Measurements from ENCODE around the gene ADGRB3.
"Not testable (repeated sequence)": the region's sequence is repeated elsewhere in the genome, so short reads cannot be mapped to it uniquely, and the experiment has no call there.

The ADGRB3 gene

DNA sequence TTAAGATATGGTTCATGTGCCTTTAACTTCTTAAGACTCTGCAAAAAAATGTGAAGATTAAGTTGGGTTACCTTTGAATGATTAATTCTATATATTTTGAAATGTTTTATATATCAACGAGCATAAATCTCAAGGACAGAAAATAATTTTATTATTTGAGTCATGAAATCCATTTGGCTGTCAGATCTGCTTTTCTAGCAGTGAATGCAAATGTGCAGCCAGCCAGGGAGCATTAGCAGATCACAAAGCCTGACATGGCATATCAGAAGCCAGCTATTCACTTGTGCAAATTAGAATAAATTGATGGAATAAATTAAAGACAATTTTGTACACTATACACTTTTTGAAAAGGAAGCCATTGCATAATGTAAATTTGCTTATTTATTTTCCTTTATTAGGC lies 424.3 kb downstream of the ADGRB3 start:
- ATAC-seq, result no peak

DNA sequence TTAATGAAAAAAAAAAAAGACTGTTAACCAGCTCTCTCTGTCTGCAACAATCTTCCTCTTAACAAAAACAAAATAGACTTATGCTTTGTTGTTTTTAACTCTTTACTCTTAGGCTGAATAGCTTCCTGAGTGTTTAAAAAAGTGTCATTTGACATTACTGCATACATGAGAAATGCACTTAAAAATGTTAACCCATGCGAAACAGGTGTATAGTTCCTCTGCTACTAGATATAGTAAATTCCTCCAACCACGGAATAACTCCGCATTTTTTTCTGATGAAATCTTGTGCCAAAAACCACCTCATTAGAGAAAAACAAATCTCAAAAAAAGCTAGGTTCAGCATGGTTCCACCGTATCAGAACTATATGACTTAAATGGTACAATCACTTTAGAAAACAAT lies 426.0 kb downstream of the ADGRB3 start:
- ATAC-seq, result no peak

DNA sequence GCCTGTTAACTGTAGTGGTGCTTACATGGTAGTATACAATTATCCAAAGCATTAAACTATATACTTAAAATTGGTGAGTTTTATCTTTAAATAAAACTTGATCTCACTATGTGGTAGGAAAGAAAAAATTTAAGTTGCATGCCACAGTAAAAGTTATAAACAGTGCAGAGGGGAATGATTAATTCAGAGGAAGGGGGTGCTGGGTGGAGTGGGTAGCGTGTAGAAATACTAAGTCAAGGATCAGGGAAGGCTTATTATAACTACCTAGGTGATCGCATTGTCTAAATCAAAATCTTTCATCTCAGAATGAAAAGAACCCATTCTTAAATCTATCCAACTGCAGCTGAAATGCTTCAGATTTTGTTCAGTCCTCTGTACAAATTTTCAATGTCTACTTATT lies 428.3 kb downstream of the ADGRB3 start:
- no peak for ATAC-seq

DNA sequence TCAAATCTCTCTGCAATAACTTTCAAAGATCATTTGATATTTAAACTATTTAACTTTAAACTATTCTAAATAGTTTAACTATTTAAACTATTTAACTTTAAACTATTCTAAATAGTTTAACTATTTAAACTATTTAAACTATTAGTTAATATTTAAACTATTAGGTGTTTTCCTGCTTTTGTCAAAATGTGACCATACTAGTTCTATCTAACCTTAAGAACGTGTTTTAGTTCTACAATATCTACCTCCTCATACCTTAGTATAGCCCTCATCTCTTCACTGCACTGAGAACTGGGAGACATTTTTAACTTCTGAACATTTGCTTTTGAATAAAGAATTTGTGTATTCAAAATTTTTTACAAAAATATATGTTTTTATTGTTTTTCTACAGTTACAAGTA lies 429.1 kb downstream of the ADGRB3 start:
- ATAC-seq, result no peak

DNA sequence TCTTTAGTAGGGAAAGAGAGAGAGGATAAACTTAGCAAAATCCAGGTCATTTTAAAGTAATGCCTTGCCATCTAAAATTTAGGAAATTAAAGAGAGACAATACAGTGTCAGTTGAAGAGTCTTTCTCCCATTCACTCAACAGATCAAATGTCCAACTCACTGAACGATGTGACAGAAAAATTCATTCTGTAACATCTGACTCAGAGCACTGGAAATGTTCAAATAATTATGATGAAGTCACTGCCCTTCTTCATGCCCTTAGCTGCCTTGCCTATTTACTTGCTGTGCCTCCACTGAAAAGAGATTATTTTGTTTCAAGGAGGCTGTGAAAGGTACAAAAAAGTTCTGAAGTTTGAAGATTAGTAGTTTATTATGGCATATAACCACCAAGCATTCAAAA lies 434.8 kb downstream of the ADGRB3 start:
- no peak for ATAC-seq

- no peak for ATAC-seq
Measured at GRCh38 chr6:69072796-69073195, 437.7 kb downstream of the ADGRB3 start.

- no peak for ATAC-seq
Measured at GRCh38 chr6:69084746-69085335, 449.8 kb downstream of the ADGRB3 start.

GRCh38 chr6:69086689-69087088 lies 451.6 kb downstream of the ADGRB3 start:
- no peak for ATAC-seq

- ATAC-seq, result no peak
Measured at GRCh38 chr6:69089539-69089938, 454.5 kb downstream of the ADGRB3 start.

GRCh38 chr6:69090132-69090531 lies 455.1 kb downstream of the ADGRB3 start:
- ATAC-seq, result no peak

DNA sequence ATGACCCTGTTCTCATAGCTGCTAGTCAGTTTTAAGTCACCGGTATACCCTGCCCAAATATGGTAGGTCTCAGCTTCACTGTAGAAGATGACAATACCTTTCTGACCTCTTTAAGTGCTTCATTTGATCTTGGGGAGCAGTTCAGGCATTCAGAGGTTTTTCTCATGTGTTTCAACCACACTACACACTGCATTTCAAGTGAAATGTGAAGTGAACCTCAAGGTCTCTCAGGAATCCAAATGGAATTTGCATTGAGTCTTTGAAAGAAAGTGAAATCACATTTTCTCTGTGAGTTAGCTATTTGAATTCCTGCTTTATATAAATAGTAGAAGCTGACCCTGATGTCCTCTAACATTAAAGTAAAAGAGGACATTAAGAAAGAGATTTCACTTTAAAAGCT lies 461.6 kb downstream of the ADGRB3 start:
- ATAC-seq, result no peak

DNA sequence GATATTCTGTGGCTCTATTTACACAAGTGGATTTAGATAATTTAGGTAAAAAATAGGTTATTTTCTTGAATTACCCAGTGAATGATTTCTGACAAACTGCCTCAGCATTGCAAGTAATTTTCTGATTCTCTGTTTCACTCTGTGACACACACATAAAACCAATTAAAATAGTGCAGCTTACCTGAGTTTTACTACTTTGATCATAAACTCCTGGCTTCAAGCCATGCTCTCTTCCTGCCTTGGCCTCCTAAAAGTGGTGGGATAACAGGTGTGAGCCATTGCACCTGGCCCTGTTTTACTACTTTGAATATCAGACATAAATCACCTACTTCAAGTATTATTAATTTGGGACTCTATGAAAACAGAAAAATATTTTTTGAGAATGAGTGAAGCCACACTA lies 462.9 kb downstream of the ADGRB3 start:
- no peak for ATAC-seq

GRCh38 chr6:69098910-69099309 lies 463.8 kb downstream of the ADGRB3 start:
- ATAC-seq, result no peak

DNA sequence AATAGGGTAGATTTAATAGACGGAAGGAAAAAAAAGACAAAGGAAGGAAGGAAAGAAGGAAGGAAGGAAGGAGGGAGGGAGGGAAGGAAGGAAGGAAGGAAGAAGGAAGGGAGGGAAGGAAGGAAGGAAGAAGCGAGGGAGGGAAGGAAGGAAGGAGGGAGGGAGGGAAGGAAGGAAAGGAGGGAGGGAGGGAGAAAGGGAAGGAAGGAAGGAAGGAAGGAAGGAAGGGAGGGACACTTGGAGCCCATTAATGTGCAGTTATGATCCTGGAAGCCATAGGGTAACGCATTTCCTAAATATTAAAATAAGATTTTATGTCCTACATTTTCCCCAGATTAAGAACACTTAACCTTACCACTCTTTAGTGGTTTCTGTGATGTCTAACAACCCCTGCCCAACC lies 465.7 kb downstream of the ADGRB3 start:
- no peak for ATAC-seq

DNA sequence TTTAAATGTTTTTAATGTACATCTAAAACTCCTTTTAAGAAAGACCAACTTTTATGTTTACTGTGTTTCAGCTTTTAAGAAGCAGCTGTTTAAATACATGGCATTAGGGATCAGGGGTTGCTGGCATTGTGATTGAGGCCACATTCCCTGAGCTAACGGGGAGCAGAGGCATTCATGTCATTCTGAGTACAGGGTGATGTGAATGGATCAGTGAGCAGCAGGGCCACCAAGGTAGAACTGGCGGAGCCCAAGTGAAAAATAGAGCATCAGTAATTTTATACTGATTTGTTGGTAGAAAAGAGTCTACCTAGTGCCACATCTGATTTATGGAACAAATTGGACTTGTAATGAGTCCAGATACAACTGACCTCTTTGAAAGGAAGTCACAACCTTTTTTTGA lies 467.3 kb downstream of the ADGRB3 start:
- ATAC-seq, result no peak

GRCh38 chr6:69105288-69105687 lies 470.2 kb downstream of the ADGRB3 start:
- no peak for ATAC-seq

DNA sequence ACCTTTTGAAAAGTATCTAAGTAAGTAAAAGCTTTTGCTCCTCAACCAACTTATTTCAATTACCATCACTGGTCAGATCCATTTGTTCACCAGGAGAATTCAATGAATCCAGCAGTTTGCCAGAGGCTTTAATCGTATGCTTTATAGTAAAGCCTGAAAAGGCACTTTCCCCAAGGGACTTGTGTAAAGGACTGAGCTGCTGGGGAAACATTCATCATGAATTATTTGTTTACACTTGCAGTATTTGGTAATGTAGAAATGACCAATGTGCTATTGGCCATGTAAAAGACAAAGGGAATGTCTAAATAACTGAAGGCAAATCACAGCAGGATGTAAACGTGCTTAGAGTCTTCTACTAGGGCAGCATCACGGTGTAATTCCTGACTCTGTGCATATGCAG lies 471.4 kb downstream of the ADGRB3 start:
- ATAC-seq, result no peak

- no peak for ATAC-seq
Measured at GRCh38 chr6:69111301-69111700, 476.2 kb downstream of the ADGRB3 start.

DNA sequence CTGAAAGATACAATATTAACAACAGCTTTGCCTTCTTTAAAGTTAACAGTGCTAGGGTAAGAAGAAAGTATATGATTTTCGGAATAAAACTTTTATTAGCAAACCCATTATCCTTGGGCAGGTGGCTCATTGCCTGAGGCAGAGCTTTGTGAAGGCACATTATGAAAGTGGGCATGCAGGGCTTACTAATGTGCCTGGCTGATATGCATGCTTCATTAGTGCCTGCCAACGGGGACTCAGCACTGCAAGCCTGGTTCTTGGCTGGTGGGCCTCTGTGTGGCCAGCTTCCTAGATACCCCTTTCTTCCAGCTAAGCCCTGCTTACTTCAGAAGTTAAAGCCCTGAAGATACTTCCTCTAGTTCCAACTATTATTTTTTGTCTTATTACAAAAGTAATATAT lies 481.6 kb downstream of the ADGRB3 start:
- ATAC-seq, result no peak

GRCh38 chr6:69121461-69122406 lies 486.7 kb downstream of the ADGRB3 start:
- not testable (repeated sequence) for ATAC-seq

- ATAC-seq, result no peak
Measured at GRCh38 chr6:69122407-69122773, 487.3 kb downstream of the ADGRB3 start.

GRCh38 chr6:69128411-69128810 lies 493.3 kb downstream of the ADGRB3 start:
- no peak for ATAC-seq

- no peak for ATAC-seq
Measured at GRCh38 chr6:69129046-69129445, 494.0 kb downstream of the ADGRB3 start.

GRCh38 chr6:69135927-69136326 lies 500.8 kb downstream of the ADGRB3 start:
- ATAC-seq, result no peak

DNA sequence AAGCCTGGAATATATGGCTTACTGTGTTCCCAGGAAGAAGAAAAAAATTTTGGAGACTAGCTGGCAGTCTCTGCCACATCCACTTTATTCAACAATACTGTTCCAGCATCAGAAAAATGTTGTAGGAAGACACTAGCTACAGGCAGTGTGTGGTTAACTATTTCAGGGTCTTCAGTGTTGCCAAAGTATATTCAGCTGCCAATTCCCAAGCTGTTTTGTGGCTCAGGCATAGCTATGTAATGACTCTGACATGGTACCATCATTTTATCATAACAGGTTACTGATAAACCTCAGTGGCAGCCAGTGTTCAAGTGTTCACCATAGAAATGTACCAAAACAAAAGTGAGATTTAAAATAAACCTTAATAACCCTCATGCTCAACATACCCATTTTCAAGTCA lies 503.1 kb downstream of the ADGRB3 start:
- no peak for ATAC-seq
